Measurements from ENCODE around the gene TMEM178A.

The TMEM178A gene

GRCh38 chr2:39679805-39680204 lies 14.1 kb downstream of the TMEM178A start:
- no peak for FAIRE-seq

DNA sequence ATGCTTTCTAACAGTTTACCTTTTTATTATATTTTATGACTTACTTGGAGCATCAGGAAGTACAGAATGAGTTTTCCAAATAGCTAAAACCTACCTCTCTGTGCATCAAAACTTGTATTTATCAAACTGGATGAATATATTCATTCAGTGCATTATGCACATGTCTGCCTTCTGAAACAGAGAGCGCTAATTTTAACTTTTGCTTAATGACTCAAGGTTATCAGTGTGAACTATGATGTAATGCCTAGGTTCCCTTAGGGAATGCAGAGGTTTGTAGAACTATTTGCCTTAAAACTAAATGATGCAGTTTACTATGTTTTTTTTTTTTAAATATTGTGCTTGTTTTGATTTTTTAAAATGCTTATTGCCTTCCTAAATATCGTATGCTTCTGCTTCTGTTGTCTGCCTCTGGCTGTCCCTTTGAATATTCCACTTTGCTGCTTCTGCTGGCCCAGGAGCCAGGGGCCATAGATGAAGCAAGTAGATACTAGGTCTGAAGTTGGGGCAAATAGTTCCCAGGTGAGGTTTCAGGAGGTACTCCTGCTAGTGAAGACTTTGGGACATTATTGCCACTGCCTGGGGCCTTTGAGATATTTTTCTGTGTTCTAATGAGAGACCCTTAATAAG lies 16.5 kb downstream of the TMEM178A start:
- FAIRE-seq = no peak

DNA sequence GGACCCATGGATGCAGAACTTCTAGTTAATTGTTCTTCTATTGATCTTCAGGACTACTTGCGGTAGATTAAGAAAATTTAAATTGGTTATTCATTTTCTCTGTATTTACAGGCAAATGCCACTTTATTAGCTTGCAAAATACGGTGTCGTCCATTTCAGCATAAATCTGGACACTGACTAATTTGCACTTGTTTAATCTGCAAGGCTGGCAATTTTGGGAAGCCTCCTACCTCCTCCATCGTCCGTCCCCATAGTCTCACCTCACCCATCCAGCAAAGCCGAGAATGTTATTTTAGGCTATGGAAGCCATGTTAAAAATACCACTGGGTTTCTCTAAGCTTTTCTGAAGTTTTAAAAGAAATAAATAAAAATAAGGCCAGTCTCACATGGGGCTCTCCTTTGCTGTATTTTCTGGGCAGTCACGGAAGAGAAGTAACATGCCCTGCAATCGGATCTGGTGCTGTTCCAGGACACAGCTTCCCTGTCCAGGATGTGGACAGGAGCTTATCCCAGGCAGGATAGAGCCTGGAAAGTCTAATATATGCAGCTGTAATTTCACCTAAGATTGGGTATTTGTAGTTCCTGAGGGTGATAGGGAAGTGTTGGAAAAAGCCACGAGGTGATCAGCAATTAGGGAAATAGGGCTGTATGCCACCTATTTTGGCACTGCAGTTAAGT lies 17.4 kb downstream of the TMEM178A start:
- FAIRE-seq = no peak

DNA sequence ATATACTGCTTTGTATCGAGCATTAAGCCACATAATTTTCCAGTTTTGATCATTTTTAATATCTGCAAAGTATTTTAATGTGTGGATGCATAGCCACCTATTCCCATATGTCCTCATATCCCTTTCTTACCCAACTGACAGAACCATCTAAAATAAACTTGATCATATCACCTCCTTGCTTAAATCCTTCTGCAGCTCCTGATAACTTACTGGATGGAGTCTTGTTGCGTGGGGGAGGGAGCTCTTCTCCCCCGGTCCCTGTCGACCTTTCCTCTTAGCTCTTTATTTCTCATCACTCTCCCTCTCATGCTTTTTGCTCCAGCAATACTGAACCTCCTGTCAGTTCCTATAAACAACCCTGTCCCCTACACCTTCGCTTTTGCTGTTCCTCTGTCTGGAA lies 18.7 kb downstream of the TMEM178A start:
- FAIRE-seq = no peak

- FAIRE-seq = no peak
Observed at GRCh38 chr2:39685126-39685525, 19.4 kb downstream of the TMEM178A start.

GRCh38 chr2:39686456-39686855 lies 20.7 kb downstream of the TMEM178A start:
- FAIRE-seq = no peak

DNA sequence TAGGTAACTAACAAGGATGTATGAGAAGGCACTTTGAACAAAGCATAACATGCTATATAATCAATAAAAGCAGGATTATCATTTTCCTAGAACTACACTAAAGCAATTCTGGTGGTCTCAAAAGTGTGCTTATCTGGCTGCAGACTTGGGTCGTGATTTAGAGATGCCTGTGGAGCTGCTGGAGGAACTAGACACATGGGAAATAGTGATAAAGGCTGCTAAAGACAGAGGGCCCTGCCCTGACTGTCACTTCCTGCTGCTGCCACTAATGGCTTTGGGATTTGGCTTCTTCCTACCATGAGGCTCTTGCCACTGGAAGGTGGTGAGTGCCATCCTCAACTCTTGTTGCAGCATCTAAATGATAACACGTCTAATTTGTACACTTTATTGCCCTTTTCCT lies 22.5 kb downstream of the TMEM178A start:
- FAIRE-seq = no peak

- FAIRE-seq = no peak
Observed at GRCh38 chr2:39689272-39689841, 23.6 kb downstream of the TMEM178A start.

- no peak for FAIRE-seq
Observed at GRCh38 chr2:39689876-39690275, 24.2 kb downstream of the TMEM178A start.

GRCh38 chr2:39693245-39693644 lies 27.5 kb downstream of the TMEM178A start:
- no peak for FAIRE-seq

DNA sequence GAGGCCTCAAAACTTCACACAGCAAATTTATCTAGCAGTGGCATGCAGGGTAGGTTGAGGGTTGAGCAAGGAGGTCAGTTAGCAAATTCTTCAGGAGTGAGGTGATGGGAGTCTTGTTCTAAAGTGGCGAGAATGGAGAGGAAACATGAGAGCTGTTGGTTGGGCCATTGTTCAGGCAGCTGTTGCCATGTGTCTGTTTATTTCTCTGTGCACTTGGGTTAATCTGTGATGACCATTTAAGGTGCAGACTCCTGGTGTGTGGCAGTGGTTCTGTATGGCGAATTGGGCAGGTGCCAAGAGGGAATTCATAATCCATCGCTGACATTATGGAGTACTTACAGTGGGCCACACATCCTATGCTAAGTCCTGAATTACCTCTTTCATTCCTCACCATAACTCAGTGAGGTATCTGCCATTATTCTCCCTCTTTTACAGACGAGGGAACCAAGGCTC lies 30.4 kb downstream of the TMEM178A start:
- no peak for FAIRE-seq

DNA sequence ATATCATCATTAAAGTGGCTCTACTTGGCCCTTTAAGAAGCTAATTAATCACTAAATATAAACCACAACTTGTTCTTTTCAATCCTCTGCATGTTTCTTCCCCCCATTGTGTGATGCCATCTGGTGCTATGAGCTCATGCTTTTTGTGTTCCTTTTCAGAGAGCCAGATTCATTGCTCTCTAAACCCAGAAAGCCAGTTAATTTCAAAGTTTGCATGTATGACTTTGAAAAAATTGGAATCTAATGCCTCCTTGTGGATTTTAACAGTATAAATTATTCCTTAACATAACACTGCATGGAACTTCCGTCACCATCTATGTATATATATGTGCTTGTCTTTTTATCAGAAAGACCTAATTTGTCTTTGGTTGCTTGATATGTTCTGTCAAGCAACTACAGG lies 31.1 kb downstream of the TMEM178A start:
- no peak for FAIRE-seq

DNA sequence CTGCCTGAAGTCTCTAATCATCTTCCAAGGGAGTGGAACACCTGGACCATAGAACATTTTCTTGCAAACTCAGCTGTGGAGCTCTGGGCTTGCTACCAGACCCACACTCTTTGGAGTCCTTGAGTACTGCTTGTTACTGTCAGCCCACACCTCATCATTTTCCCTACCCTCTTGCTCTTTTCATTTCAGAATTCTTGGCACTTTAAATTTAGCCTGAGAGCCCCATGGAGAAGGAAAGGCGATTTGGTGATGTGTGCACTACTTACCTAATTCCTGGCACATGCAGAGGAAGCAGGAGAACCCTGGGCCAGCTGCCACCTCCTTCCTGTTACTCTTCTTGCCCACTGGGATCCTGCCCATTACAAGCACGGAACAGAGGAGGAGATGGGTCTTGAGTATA lies 31.7 kb downstream of the TMEM178A start:
- no peak for FAIRE-seq

- peak; percentile 38 for FAIRE-seq
Observed at GRCh38 chr2:39701137-39701536, 35.4 kb downstream of the TMEM178A start.

DNA sequence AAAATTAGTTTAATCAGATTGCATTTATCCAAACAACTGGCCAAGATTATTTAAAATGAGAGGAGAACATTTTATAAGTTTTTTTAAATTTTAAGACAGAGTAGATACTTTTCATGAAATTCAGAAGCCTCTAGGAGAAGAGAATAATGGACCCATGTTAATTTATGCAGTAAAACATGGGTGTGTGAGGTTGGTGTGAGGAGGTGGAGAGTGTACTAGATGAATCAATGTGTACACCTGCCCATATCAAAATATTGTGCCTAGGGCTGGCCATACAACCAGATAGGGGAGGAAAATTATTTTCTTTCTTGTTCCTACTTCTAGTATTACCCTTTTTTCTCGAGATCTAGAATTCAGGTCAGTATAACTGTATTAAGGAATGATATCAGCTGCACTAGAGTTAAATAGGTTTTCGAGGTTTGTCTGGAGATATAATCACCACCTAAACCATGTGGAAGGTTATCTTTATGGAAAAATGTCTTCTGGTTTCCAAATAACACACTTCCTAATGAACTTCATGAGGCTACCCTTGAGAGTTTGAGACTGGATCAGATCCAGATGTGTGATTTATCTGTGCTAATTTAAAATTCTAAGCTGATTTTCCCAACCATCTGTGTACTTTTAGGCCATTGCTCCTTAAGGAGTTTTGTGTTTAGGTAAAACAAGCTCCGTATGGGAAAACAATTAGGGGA lies 37.6 kb downstream of the TMEM178A start:
- FAIRE-seq = no peak

DNA sequence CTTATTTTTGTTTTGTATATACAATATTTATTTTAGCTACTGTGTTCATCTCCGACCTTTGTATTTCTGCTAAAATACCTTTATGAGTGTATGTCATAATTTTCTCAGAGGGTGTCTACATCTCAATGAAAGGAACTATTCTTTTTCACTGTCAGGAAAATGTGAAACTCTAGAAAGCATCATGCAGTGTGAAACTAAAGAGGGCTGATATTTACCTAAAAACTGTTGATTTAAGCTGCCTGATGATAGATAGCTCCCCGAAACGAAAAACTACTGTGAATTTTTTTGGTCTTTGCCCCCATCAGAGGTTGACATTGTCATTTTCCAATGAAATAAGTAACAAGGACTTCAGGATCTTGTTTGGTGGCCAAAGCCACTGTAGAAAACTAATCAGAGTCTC lies 38.8 kb downstream of the TMEM178A start:
- no peak for FAIRE-seq

DNA sequence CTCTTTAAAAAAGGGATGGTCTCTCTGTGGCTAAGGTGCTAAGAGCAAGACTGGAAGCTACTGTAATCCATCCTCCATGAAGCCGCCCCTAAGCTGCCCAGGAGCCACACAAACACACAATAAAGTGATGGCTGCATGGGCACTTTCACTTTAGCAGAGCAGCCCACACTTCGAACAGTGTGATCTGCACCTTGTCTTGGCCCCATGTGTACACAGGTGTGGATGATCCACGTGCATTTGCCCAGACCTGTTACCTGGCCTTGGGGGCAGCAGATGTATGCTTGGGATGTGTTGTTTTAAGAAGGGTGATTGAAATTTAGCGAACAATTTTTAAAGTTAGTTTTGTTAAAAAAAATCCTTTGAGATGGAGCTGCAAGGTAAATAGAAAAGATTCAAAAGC lies 39.9 kb downstream of the TMEM178A start:
- FAIRE-seq = no peak

- no peak for FAIRE-seq
Observed at GRCh38 chr2:39706312-39706711, 40.6 kb downstream of the TMEM178A start.

DNA sequence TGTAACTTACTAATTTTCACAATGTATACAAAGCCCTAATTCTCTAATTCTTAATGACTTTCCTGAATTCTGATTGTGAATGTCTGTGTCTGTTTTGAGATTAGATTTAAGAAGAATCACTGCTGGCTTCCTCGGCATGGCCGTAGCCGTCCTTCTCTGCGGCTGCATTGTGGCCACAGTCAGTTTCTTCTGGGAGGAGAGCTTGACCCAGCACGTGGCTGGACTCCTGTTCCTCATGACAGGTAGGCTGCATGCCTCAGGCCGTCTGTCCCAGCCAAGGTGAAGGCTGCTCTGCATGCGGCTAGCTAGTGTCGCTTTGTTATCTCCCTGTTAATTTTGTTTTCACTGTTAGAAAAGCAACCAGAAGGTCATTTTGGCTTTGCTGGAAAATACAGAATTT lies 41.2 kb downstream of the TMEM178A start:
- FAIRE-seq = no peak

- FAIRE-seq = no peak
Observed at GRCh38 chr2:39708003-39708402, 42.3 kb downstream of the TMEM178A start.

DNA sequence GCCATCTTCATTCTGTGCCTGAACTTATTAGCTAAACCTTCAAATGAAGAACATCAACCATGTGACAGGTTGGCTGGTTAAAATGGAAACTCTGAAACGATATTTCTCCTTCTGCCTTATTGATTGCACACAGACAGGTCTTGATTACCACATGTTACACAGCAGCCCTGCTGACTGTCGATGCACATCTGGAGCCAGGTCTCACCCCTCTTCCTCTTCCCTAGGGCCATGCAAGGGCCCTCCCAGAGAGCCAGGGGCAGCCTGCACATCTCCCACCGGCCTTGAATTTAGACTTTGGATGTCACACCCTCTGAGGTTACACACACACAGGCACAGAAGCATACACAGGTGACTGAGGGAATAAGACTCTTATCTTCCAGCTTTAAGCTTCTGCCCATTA lies 45.1 kb downstream of the TMEM178A start:
- no peak for FAIRE-seq

DNA sequence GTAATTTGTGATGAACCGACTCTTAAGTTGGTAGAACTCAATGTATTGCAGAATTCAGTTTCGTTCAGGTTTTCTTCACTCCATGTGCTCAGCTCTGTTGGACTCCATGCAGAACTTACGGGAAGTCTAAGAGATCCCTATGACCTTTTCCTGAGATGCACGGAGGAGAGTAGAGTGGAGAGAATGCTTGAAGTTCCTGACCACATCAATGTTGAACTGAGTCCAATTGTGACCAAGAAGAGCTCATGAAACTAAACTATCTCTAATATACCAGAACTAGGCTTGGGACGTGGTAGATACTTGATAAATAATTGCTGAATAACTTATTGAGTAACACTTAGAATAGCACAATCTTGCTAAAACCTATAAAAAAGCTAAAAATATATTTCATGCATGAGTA lies 47.2 kb downstream of the TMEM178A start:
- no peak for FAIRE-seq

GRCh38 chr2:39715095-39715494 lies 49.4 kb downstream of the TMEM178A start:
- FAIRE-seq = peak; percentile 92

DNA sequence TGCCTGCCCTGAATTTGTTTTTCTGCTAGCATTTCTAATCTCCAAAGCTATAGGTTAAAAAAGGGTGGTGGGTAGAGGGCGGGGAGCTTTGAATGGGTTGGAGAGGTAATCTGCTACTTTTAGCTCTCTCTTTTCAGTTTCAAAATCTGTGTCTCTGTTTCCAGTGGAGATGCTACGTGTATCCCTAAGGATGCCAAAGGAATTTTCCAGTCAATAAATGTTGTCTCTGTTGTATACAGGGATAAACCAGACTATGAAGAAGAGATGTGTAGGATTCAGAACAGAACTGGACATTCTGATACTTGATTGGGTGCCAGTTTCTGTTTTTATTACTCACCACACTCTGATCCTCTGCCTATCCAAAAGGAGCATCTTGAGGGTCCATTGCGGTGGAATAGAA lies 50.1 kb downstream of the TMEM178A start:
- no peak for FAIRE-seq
